ENCODE data around the gene FKBP4. TPM values are rescaled to one million over a fixed set of nuclear protein-coding genes. Genes with fewer than 3 reads are reported as not detected.

The FKBP4 gene
- total RNA-seq, 1 experiment from 2014 or later, result 38.9 TPM

DNA sequence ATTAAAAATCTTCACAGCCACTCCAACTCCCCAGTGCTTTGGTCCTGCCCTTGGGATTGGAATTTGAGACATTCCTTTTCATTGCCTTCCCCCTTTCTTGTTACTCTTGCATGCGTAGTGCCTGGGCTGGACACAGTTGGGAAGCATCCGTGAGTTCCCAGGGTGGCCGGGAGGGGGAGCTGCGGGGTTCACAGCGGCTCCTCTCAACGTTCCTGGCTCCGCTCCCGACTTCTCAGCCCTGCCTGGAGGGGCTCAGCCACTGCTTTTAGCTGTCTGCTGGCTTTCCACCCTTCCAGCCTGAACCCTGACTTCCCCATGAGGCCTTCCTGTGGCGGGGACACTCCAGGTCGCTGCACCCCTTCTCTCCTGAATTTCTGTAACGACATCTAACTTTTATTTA lies 58.9 kb downstream of the FKBP4 start:
- peak; percentile 60 for DNase-seq (ENCODE audit: low read depth)

Other genes with a start within 250 kb of the FKBP4 start
- gene ITFG2, start 17.7 kb downstream of the FKBP4 start, total RNA-seq (2014; rRNA removed; shearing (Covaris generic)), result 9.3 and 13.9 TPM in 2 replicates
- not detected in 2 replicates for gene NRIP2, start 40.1 kb downstream of the FKBP4 start, total RNA-seq (2014; rRNA removed; shearing (Covaris generic))
- gene TEX52, start 62.1 kb downstream of the FKBP4 start, total RNA-seq (2014; rRNA removed; shearing (Covaris generic)), result not detected in 2 replicates
- 38.6 and 58.3 TPM in 2 replicates for gene FOXM1, start 82.2 kb downstream of the FKBP4 start, total RNA-seq (2014; rRNA removed; shearing (Covaris generic))
- 41.7 and 44.6 TPM in 2 replicates for gene RHNO1, start 82.3 kb downstream of the FKBP4 start, total RNA-seq (2014; rRNA removed; shearing (Covaris generic))
- 34.2 and 42.8 TPM in 2 replicates for gene TULP3, start 95.9 kb downstream of the FKBP4 start, total RNA-seq (2014; rRNA removed; shearing (Covaris generic))
- gene TEAD4, start 164.4 kb downstream of the FKBP4 start, total RNA-seq (2014; rRNA removed; shearing (Covaris generic)), result 10.9 and 11.3 TPM in 2 replicates